HEK293 (cell line): ENCODE results near the gene GMDS.
A peak's percentile ranks its signal among the peaks of the same experiment; 100 is the strongest.

Experiments
- AEBP2 ChIP-seq: fragments of 450-650 bp; formaldehyde crosslinking; IDR thresholded peaks from 2 replicates; pipeline ENCODE4 v1.5.1; 2016; ENCODE audit warnings: missing biosample characterization, missing genetic modification characterization, borderline replicate concordance
- BCL11A ChIP-seq: fragments of 450-650 bp; formaldehyde crosslinking; IDR thresholded peaks from 2 replicates; pipeline ENCODE4 v1.5.1; 2016; ENCODE audit warnings: low read depth, missing biosample characterization, missing genetic modification characterization
- BCL6B ChIP-seq: fragments of 450-650 bp; formaldehyde crosslinking; IDR thresholded peaks from 2 replicates; pipeline ENCODE4 v1.5.1; 2017; ENCODE audit warnings: missing biosample characterization, missing genetic modification characterization
- FEZF1 ChIP-seq: fragments of 450-650 bp; formaldehyde crosslinking; IDR thresholded peaks from 2 replicates; pipeline ENCODE4 v1.5.1; 2016; ENCODE audit warnings: missing biosample characterization, missing genetic modification characterization
- GLIS1 ChIP-seq: fragments of 450-650 bp; formaldehyde crosslinking; IDR thresholded peaks from 2 replicates; pipeline ENCODE4 v1.5.1; 2016; ENCODE audit warnings: missing biosample characterization, missing genetic modification characterization
- HOXA7 ChIP-seq: sonication (generic); formaldehyde crosslinking; IDR thresholded peaks from 2 replicates; pipeline ENCODE4 v1.8.1; 2022; ENCODE audit warnings: missing genetic modification reagents, borderline replicate concordance
- HOXC10 ChIP-seq: sonication (generic); formaldehyde crosslinking; IDR thresholded peaks from 2 replicates; pipeline ENCODE4 v1.8.1; 2023; ENCODE audit warnings: mild to moderate bottlenecking, missing genetic modification reagents
- KLF16 ChIP-seq: fragments of 450-650 bp; formaldehyde crosslinking; IDR thresholded peaks from 2 replicates; pipeline ENCODE4 v1.5.1; 2017; ENCODE audit warnings: missing biosample characterization, missing genetic modification characterization
- KLF9 ChIP-seq: fragments of 450-650 bp; formaldehyde crosslinking; IDR thresholded peaks from 2 replicates; pipeline ENCODE4 v1.5.1; 2016; ENCODE audit warnings: missing biosample characterization, missing genetic modification characterization, low read depth
- PBX3 ChIP-seq: sonication (generic); formaldehyde crosslinking; IDR thresholded peaks from 2 replicates; pipeline ENCODE4 v1.8.1; 2022; ENCODE audit warnings: mild to moderate bottlenecking, moderate library complexity, missing genetic modification reagents
- PRDM1 ChIP-seq: fragments of 450-650 bp; formaldehyde crosslinking; IDR thresholded peaks from 2 replicates; pipeline ENCODE4; 2016; ENCODE audit warnings: missing biosample characterization, missing genetic modification characterization
- REST ChIP-seq: fragments of 450-650 bp; formaldehyde crosslinking; IDR thresholded peaks from 2 replicates; pipeline ENCODE4 v1.5.1; 2016; ENCODE audit warnings: missing biosample characterization, missing genetic modification characterization
- SP2 ChIP-seq: fragments of 450-650 bp; formaldehyde crosslinking; IDR thresholded peaks from 2 replicates; pipeline ENCODE4 v1.5.1; 2016; ENCODE audit warnings: missing biosample characterization, missing genetic modification characterization
- YY1 ChIP-seq: fragments of 450-650 bp; formaldehyde crosslinking; IDR thresholded peaks from 2 replicates; pipeline ENCODE4 v1.5.1; 2018; ENCODE audit warnings: missing biosample characterization, missing genetic modification characterization
- YY2 ChIP-seq: fragments of 450-650 bp; formaldehyde crosslinking; IDR thresholded peaks from 2 replicates; pipeline ENCODE4 v1.5.1; 2016; ENCODE audit warnings: missing biosample characterization, missing genetic modification characterization
- ZBTB20 ChIP-seq: fragments of 450-650 bp; formaldehyde crosslinking; IDR thresholded peaks from 2 replicates; pipeline ENCODE4 v1.5.1; 2016; ENCODE audit warnings: missing biosample characterization, missing genetic modification characterization
- ZBTB26 ChIP-seq: fragments of 450-650 bp; formaldehyde crosslinking; optimal IDR thresholded peaks from 2 replicates; pipeline ENCODE3; 2016; ENCODE audit warnings: missing biosample characterization, mild to moderate bottlenecking, missing genetic modification characterization
- ZBTB6 ChIP-seq: fragments of 450-650 bp; formaldehyde crosslinking; IDR thresholded peaks from 2 replicates; pipeline ENCODE4 v1.5.1; 2017; ENCODE audit warnings: missing biosample characterization, missing genetic modification characterization
- ZNF121 ChIP-seq: fragments of 450-650 bp; formaldehyde crosslinking; IDR thresholded peaks from 2 replicates; pipeline ENCODE4 v1.5.1; 2016; ENCODE audit warnings: missing biosample characterization, missing genetic modification characterization
- ZNF138 ChIP-seq: fragments of 450-650 bp; formaldehyde crosslinking; IDR thresholded peaks from 2 replicates; pipeline ENCODE4 v1.5.1; 2016; ENCODE audit warnings: missing biosample characterization, missing genetic modification characterization, borderline replicate concordance
- ZNF311 ChIP-seq: fragments of 450-650 bp; formaldehyde crosslinking; IDR thresholded peaks from 2 replicates; pipeline ENCODE4 v1.5.1; 2017; ENCODE audit warnings: missing biosample characterization, missing genetic modification characterization, borderline replicate concordance
- ZNF354C ChIP-seq: fragments of 450-650 bp; formaldehyde crosslinking; IDR thresholded peaks from 2 replicates; pipeline ENCODE4 v1.5.1; 2016; ENCODE audit warnings: missing biosample characterization, missing genetic modification characterization, low read depth, borderline replicate concordance
- ZNF426 ChIP-seq: fragments of 450-650 bp; formaldehyde crosslinking; IDR thresholded peaks from 2 replicates; pipeline ENCODE4 v1.5.1; 2017; ENCODE audit warnings: missing biosample characterization, missing genetic modification characterization, mild to moderate bottlenecking, inconsistent platforms, moderate library complexity
- ZNF433 ChIP-seq: fragments of 450-650 bp; formaldehyde crosslinking; IDR thresholded peaks from 2 replicates; pipeline ENCODE4 v1.5.1; 2016; ENCODE audit warnings: missing biosample characterization, missing genetic modification characterization, low read depth
- ZNF529 ChIP-seq: fragments of 450-650 bp; formaldehyde crosslinking; IDR thresholded peaks from 2 replicates; pipeline ENCODE4 v1.5.1; 2017; ENCODE audit warnings: missing genetic modification characterization, missing biosample characterization; ENCODE audit not compliant: insufficient replicate concordance
- ZNF571 ChIP-seq: fragments of 450-650 bp; formaldehyde crosslinking; IDR thresholded peaks from 2 replicates; pipeline ENCODE4 v1.5.0; 2017; ENCODE audit warnings: missing biosample characterization, missing genetic modification characterization
- ZNF624 ChIP-seq: fragments of 450-650 bp; formaldehyde crosslinking; IDR thresholded peaks from 2 replicates; pipeline ENCODE4 v1.5.1; 2017; ENCODE audit warnings: missing biosample characterization, missing genetic modification characterization
- ZSCAN5A ChIP-seq: fragments of 450-650 bp; formaldehyde crosslinking; IDR thresholded peaks from 2 replicates; pipeline ENCODE4 v1.5.1; 2016; ENCODE audit warnings: missing biosample characterization, missing genetic modification characterization

The GMDS gene

GRCh38 chr6:1615151-1615852 lies 630.1 kb downstream of the GMDS start (continued):
- no peak for TF ChIP-seq YY1 (tag by site-specific recombination)
- TF ChIP-seq ZNF433 (tag by site-specific recombination): no peak
- TF ChIP-seq ZBTB20 (tag by site-specific recombination): peak; percentile 20; the same call in 1 of the 2 replicates
- no peak for TF ChIP-seq ZNF426 (tag by site-specific recombination)
- no peak for TF ChIP-seq ZNF138 (tag by site-specific recombination)
- TF ChIP-seq KLF16 (tag by site-specific recombination): no peak
- no peak for TF ChIP-seq ZBTB6 (tag by site-specific recombination)
- TF ChIP-seq ZSCAN5A (tag by site-specific recombination): no peak
- no peak for TF ChIP-seq BCL6B (tag by site-specific recombination)
- TF ChIP-seq AEBP2: no peak
- TF ChIP-seq ZNF529 (tag by site-specific recombination): no peak
- TF ChIP-seq YY2 (tag by site-specific recombination): no peak
- no peak for TF ChIP-seq ZNF311 (tag by site-specific recombination)
- no peak for TF ChIP-seq HOXA7 (CRISPR knock-in tag)
- no peak for TF ChIP-seq KLF9 (tag by site-specific recombination)
- TF ChIP-seq REST (tag by site-specific recombination): 0 out of 2 replicates have a peak, but pooled peaks have one; percentile 11
- no peak for TF ChIP-seq PBX3 (CRISPR knock-in tag)
- no peak for TF ChIP-seq ZNF571 (tag by site-specific recombination)
- peak; percentile 78 for TF ChIP-seq GLIS1
- TF ChIP-seq ZNF354C (tag by site-specific recombination): no peak
- no peak for TF ChIP-seq BCL11A (tag by site-specific recombination)
- no peak for TF ChIP-seq ZBTB26 (tag by site-specific recombination)
- TF ChIP-seq PRDM1 (tag by site-specific recombination): no peak
- TF ChIP-seq HOXC10: no peak
- TF ChIP-seq SP2 (tag by site-specific recombination): no peak
- no peak for TF ChIP-seq FEZF1 (tag by site-specific recombination)
- TF ChIP-seq ZNF624 (tag by site-specific recombination): no peak
- TF ChIP-seq ZNF121: no peak
